GM19240 (cell line): ENCODE measurements around the gene ALDOC.

Experiments used
- DNase-seq: peaks from one replicate; pipeline ENCODE4 v3.0.0; 2011; ENCODE audit warnings: low spot score; ENCODE audit not compliant: insufficient read length

Gene ALDOC

GRCh38 chr17:28552176-28552999, 24.3 kb downstream of the ALDOC start, which contains the start of gene UNC119:
Gene UNC119, minus strand, starts transcription at chr17:28552624. Its CDS starts 67 bp downstream, at chr17:28552557.
- peak; percentile 81 for DNase-seq

- DNase-seq: no peak
Measured at GRCh38 chr17:28551421-28552175, 25.1 kb downstream of the ALDOC start.

GRCh38 chr17:28550858-28551257, 25.8 kb downstream of the ALDOC start:
- DNase-seq: no peak

- DNase-seq: peak; percentile 59
Measured at GRCh38 chr17:28549236-28550132, 27.2 kb downstream of the ALDOC start.

- no peak for DNase-seq
Measured at GRCh38 chr17:28548417-28549130, 28.1 kb downstream of the ALDOC start.

- DNase-seq: peak; percentile 71
Measured at GRCh38 chr17:28547623-28548416, 28.9 kb downstream of the ALDOC start.

GRCh38 chr17:28547096-28547622, 29.5 kb downstream of the ALDOC start:
- no peak for DNase-seq

- no peak for DNase-seq
Measured at GRCh38 chr17:28545787-28546415, 30.8 kb downstream of the ALDOC start.

- no peak for DNase-seq
Measured at GRCh38 chr17:28545141-28545503, 31.6 kb downstream of the ALDOC start.

GRCh38 chr17:28544402-28545140, 32.1 kb downstream of the ALDOC start:
- no peak for DNase-seq

- DNase-seq: no peak
Measured at GRCh38 chr17:28541439-28541838, 35.3 kb downstream of the ALDOC start.

GRCh38 chr17:28540231-28540630, 36.5 kb downstream of the ALDOC start:
- no peak for DNase-seq

GRCh38 chr17:28538296-28538895, 38.3 kb downstream of the ALDOC start:
- no peak for DNase-seq

GRCh38 chr17:28537219-28537610, 39.5 kb downstream of the ALDOC start:
- no peak for DNase-seq

GRCh38 chr17:28536532-28537218, 40.0 kb downstream of the ALDOC start:
- DNase-seq: no peak

- DNase-seq: no peak
Measured at GRCh38 chr17:28534740-28535375, 41.8 kb downstream of the ALDOC start.
